ENCODE data around the gene MED15. TPM values are rescaled to one million over a fixed set of nuclear protein-coding genes. Genes with fewer than 3 reads are reported as not detected.

Gene MED15
- polyA plus RNA-seq, 4 donors = 38.6 to 49.3 (median 42.8) TPM

GRCh38 chr22:20580611-20581502 lies 73.4 kb downstream of the MED15 start:
- no peak for DNase-seq (ENCODE audit: low read depth in 4 of 4, low spot score in 3 of 4)

- DNase-seq (ENCODE audit: low read depth in 4 of 4, low spot score in 3 of 4) = no peak
Measured at GRCh38 chr22:20581503-20582170, 74.2 kb downstream of the MED15 start.

DNA sequence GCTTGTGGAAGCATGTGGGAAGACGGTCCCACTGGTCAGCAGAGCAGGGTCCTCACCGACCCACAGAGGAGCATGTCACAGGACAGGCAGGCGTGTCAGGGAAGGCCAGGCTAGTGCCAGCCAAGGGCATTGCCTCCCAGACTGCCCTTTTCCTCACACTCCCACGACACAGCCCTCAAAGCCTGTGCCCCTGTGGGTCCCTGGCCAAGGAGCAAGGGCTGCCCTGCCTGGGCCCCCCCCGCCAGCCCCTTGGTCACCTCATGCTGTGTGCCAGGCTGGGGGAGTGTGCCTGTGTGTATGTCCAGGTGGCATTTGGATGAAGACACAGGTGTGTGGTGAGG lies 74.7 kb downstream of the MED15 start:
- DNase-seq (ENCODE audit: low read depth in 4 of 4, low spot score in 3 of 4) = no peak

GRCh38 chr22:20582520-20583361 lies 75.3 kb downstream of the MED15 start:
- no peak for DNase-seq (ENCODE audit: low read depth in 4 of 4, low spot score in 3 of 4)

DNA sequence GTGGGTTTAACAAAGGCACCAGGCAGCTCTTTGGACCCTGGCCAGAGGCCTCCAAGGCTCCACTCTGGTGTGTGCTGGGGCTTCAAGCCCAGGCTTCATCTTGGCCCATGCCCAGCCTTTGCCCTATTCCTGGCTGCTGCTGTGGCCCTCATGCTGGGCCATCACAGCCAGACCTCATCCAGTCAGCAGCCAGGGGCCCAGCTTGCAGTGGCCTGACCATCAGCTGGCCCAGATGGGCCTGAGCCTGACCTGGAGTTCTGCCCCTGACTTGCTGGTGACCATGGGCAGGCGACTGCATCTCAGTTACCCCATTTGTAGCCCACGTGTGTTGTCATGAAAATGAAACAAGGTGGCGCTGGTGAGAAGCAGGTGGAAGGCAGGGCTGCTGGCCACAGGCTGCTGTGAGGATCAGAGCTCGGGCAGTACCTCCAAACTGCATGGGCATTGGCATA lies 76.1 kb downstream of the MED15 start:
- no peak for DNase-seq (ENCODE audit: low read depth in 4 of 4, low spot score in 3 of 4)

DNA sequence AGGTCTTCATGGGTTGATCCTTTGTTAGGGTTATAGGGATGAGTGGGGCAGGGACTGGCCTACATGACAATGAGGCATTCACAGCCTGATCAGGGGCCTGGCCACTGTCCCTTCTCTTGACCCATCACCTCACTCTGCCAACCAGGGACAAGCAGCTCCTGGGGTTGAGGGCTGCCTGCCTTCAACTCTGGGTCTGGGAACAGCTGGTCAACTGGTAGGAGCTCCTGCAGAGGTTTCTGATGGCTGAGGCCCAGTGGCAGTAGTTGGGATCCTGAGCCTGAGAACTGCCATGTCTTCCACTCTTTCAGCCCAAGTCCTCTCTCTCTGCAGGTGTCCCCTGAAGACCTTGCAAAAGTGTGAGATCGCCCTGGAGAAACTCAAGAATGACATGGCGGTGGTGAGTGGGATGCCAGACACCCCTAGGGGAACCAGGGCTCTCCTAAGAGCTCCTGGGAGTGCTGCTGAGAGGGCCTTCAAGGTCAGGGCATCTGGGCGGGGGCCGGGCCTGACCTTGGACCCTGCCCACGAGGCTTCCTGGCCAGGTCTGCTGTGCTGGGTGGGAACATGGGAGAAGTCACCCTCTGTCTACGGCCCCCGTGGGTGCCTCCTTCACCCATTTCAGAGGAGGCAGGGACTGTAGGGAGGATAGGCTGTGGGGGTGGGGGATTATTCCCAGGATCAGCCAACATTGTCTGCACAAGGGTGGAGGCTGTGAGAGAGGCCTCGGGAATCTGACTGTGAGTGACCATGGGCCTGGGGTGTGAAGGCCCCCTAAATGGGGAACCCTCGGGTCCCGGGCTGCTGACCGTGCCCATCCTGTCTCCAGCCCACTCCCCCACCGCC lies 76.8 kb downstream of the MED15 start:
- no peak for DNase-seq (ENCODE audit: low read depth in 4 of 4, low spot score in 3 of 4)

- DNase-seq (ENCODE audit: low read depth in 4 of 4, low spot score in 3 of 4) = no peak
Measured at GRCh38 chr22:20584872-20585638, 77.6 kb downstream of the MED15 start.

DNA sequence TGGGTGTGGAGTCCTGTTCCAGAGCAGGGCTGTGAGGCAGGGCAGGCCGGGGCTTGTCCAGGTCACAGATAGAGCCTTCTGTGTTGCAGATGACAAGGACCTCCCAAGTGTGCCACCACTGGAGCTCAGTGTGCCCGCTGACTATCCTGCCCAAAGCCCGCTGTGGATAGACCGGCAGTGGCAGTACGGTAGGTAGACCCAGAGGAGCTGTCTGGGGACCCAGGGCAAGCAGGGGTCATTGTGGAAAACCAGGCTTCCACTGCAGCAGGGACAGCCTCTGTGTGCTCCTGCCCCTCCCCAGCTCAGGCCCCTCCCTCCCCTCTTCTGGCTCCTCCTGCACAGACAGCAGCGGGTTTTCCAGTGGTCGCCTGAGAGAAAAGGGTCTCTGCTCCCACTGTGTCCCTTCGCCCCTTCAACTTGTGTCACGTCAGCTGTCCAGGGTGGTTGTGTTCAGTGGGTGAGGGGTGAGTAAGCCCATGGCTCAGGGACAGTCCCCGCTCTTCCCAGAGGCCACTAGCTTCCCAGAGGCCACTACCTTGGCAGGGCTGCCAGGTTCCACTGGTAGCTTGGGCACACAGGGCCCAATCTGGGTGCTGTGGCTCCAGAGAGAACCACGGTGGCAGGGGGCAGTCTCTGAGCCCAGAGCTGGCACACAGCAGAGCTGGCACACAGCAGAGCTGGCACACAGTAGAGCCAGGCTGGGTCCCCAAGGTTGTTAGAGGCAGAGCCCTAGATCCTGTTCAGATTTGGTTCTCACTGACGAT lies 78.4 kb downstream of the MED15 start:
- no peak for DNase-seq (ENCODE audit: low read depth in 4 of 4, low spot score in 3 of 4)

GRCh38 chr22:20586403-20586745 lies 79.0 kb downstream of the MED15 start:
- no peak for DNase-seq (ENCODE audit: low read depth in 4 of 4, low spot score in 3 of 4)

- DNase-seq (ENCODE audit: low read depth in 4 of 4, low spot score in 3 of 4) = no peak
Measured at GRCh38 chr22:20587206-20587958, 80.0 kb downstream of the MED15 start.

- DNase-seq (ENCODE audit: low read depth in 4 of 4, low spot score in 3 of 4) = no peak
Measured at GRCh38 chr22:20588092-20588842, 80.9 kb downstream of the MED15 start.

DNA sequence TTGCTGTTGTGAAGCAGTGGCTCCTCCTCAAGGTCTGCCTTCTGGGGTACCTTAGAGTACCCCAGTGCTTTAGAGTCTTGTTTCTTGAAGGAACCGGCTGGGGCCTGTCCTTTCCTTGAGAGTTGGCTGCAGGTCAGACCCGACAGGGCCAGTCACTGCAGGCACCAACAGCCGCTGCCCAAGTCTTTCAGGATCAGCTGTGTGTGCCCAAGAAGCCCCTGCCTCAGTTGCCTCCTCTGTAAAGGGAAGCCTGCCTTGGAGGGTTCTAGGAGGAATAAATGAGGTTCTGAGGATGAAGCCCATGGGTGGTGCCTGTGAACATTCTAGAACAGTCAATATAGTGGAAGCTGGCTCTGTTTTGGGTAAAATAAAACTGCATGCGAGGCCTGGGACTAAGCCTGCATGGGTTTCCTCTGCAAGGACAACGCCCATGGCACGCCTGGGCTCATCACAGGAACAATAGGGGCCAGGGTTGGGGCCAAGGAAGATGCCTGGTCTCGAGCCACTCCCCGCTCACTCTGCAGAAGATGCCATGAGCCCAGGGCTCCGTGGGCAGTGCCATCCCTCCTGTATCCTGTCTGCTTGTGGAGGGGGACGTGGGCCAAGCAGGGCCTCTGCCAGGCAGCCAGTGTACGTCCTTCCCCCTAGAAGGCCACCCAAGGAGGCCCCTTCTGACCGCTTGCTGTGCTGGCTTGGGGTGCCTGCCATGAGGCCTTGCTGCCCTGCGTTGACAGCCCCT lies 81.6 kb downstream of the MED15 start:
- no peak for DNase-seq (ENCODE audit: low read depth in 4 of 4, low spot score in 3 of 4)

DNA sequence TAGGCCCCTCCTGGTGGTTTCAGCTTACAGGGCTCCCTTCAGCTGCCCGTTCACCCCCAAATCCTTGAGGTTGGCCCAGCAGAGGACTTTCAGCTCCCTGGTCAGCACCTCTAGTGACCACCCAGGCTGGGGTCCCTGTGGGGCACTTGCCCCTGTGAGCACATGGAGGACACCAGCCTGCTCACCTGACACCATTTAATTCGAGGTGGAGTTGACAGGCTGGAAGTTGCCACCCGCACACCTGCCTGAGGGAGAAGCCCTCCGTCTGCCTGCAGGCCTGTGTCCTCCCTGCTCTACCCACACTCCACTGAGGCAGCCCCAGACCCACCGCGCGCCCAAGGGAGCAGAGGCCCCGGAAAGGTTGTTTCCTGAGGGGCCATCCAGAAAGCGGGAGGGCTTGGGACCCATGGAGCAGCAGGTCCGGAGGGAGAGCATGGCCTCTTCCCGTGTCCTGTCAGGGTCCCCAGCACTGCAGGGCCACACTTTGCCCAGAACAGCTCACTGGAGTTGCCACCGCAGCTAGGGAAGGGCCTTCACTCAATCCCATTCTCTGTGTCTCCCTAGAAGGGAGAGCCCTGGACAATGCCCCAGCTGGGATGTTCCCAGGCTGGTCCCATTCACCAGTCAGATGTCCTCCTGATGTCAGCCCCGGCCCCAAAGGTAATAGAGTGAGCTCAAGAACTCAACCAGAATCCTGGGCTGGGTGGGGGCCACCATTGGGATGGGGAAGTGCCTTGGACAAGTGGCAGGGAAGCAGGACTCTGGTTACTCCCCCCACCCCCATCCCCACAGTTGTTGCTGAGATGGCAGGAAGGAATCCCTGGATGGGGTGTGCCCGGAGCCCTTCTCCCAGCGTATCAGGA lies 82.4 kb downstream of the MED15 start:
- DNase-seq (ENCODE audit: low read depth in 4 of 4, low spot score in 3 of 4) = no peak

DNA sequence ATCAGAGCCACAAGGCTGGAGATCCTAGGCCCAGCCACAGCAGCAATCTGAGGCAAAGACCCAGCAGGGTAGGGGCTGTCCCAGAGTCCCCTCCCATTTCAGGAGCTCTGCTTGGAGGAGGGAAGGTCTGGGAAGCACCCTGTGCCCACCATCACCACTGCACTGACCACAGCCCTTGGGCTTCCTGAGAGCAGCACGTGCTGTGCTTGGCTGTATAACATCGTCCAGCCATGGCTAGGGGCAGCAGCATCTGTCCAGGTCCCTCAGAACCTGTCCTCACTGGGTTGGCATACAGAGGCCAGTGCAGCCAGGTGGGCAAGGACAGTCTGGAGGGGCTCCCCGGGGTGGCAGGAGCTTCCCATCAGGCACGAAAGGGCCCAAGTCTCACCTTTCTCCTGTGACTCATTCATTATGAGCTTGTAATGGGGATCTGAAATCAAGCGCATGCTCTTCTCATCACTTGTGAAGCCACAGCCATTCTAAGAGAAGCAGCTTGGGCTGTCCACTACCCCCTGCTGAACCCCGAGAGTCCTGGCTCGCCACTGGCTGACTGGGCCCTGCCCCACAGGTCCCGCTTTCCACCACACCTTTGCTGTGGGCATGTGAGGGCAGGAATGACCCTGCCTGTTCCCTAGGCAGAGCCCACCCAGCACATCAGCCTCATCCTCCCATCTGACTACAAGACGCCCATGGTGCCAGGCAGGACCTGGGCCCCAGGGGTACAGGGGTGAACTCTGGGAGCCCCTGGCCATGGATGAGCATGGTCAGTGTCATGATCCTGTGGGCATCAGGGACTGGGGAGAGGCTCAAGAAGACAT lies 83.3 kb downstream of the MED15 start:
- DNase-seq (ENCODE audit: low read depth in 4 of 4, low spot score in 3 of 4) = no peak

DNA sequence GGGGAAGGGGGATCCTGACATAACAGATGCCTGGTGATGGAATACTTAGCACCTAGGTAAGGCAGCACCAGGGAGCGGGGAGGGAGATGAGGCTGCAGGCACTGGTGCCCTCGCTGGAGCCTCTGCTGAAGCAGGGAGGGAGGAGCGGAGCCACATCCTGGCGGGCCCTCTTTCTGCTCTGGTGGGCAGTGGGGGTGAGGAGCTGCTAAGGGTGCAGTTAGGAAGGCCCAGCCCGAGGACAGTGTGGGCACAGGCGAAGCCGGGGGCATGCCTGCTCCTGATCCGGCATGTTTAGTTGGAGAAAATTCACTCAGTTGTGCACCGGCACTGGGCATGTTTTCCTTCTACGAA lies 83.9 kb downstream of the MED15 start:
- no peak for DNase-seq (ENCODE audit: low read depth in 4 of 4, low spot score in 3 of 4)
